HL-60/S4 treated with phorbol 12-myristate 13-acetate at 8.2 ng/mL for 4 days and 3 days (cell line): ENCODE results near the gene SCIMP.
"Not testable (repeated sequence)": the region's sequence is repeated elsewhere in the genome, so short reads cannot be mapped to it uniquely, and the experiment has no call there.

Experiments used
- in situ Hi-C: fragments of 300-500 bp; cut with MboI; formaldehyde crosslinking; loops from 2 replicates; pipeline ENCODE4 v1.15.0; 2022; ENCODE audit warnings: low sequenced_read_pairs

Gene SCIMP

GRCh38 chr17:5234645-5235576, at the start of gene SCIMP:
TSS of gene SCIMP (minus strand) at chr17:5234860. CDS start at chr17:5234755, 105 bp downstream.
- in situ Hi-C loops = no loop called here

GRCh38 chr17:5283571-5284315, 49.1 kb upstream of the SCIMP start:
- in situ Hi-C loops = no loop called here

GRCh38 chr17:5282642-5283217, 48.1 kb upstream of the SCIMP start:
- in situ Hi-C loops = no loop called here

DNA sequence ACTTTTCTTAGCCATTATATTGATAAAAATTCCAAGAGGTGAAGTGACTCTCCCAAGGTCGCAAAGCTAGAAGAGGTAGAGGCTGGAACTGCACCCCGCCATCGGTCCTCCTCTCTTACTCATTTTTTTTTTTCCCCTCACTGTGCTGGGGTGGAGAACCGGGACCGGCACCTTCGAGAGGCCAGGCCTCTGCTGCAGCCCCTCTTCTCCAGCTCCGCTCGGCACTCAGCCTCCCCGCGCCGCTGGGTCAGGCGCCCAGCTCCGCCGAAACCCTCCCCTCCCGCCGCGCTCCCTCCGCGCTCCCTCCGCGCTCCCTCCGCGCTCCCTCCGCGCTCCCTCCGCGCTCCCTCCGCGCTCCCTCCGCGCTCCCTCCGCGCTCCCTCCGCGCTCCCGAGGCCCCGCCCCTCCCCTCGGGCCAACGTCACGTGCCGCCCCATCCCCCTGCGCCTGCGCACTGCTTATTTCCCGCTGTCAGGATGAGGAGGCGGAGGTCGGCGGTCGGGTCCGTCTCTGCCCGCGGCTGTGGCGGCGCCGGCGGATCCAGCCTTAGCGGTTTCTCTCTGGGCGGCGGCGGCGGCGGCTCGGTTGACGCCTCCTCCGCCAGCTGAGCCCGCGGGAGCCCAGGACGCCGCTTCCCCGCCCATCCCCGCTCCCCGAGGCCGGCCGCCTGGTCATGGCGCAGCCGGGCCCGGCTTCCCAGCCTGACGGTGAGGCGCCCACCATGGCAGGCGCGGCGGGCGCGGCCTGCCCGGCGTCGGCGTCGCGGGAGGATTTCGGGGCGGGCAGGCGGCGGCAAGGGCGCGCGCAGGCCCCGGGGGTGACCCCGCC, 47.4 kb upstream of the SCIMP start, which contains the start of gene RABEP1:
Gene RABEP1, plus strand, starts transcription at position 471 of the 828 bp plus-strand sequence. Its CDS starts 203 bp downstream, at position 674.
- in situ Hi-C loops = no loop called here

DNA sequence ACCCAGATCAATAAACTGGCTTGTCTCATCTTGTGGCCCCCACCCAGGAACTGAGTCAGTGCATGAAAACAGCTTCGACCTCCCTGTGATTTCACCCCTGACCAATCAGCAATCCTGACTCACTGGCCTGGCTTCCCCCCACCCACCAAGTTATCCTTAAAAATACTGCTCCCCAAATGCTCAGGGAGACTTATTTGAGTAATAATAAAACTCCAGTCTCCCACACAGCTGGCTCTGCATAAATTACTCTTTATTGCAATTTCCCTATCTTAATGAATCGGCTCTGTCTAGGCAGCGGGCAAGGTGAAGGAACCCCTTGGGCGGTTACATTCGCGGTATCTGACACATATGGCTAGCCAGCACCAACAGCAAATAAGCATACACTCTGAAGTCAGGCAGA, 37.7 kb upstream of the SCIMP start:
- in situ Hi-C loops = no loop called here

DNA sequence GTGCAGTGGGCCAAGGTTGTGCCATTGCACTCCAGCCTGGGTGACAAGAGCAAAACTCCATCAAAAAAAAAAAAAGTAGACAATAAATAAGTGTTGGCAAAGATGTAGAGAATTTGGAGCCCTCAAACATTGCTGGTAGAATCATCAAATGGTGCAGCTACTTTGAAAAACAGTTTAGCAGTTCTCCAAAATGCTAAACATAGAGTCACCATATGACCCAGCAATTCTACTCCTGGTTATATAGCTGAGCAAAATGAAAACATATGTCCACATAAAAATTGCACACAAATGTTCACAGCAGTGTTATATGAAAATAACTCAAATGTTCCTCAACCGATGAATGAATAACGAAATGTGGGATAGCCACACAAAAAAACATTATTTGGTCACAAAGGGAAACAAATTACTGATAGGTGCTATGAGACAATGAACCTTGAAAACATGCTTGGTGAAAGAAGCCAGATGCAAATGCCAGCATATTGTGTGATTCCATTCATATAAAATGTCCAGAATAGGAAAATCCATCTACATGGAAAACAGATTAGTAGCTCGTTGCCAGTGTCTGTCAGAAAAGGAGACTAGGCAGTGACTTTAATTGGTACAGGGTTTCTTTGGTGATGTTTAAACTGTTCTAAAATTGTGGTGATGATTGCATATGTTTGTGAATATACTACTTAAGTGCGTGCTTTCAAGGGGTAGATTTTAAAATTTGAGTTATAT, 34.7 kb upstream of the SCIMP start:
- in situ Hi-C loops = no loop called here

- in situ Hi-C loops = no loop called here
Observed at GRCh38 chr17:5264893-5265292, 30.2 kb upstream of the SCIMP start.

GRCh38 chr17:5263441-5263840, 28.8 kb upstream of the SCIMP start:
- in situ Hi-C loops = no loop called here

GRCh38 chr17:5262416-5262991, 27.8 kb upstream of the SCIMP start:
- in situ Hi-C loops = no loop called here

DNA sequence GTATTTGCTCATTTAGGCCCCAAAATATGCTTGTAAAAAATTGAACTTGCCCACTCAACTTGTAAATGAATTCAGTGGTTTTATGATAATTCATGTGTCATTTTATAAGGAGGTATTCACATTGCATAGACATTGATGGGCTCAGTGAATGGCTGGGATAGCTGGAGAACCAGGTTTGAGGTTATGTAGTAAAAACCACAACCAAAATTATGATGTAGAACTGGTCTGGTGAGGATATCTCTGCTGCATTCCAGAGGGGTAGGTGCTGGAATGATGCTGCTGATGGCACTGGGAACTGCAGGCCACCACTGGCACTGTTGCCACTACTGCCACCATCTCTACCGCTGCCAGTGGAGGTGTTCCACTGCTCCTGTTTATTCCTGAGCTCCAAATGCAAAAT, 25.9 kb upstream of the SCIMP start:
- in situ Hi-C loops = no loop called here

- in situ Hi-C loops = no loop called here
Observed at GRCh38 chr17:5257124-5257523, 22.5 kb upstream of the SCIMP start.

GRCh38 chr17:5254903-5255521, 20.4 kb upstream of the SCIMP start:
- in situ Hi-C loops = no loop called here

DNA sequence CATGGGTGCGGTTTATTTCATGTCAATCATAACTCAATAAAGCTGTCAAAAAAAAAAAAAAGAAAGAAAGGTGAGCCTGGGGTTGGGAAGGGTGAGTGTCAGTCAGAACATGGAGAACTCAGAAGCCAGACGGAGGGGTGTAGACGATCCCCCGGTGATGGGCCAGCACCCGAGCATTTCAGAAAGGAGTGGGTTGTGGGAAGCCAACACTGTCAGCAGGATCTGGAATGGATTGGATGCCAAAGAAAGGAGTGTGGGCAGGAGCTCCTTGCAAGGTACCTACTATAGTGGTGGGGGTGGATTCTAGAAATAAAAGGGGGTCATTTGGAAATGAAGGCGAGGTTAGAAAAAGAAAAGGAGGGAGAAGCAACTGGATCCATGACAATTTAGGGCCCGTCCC, 19.8 kb upstream of the SCIMP start:
- in situ Hi-C loops = no loop called here

DNA sequence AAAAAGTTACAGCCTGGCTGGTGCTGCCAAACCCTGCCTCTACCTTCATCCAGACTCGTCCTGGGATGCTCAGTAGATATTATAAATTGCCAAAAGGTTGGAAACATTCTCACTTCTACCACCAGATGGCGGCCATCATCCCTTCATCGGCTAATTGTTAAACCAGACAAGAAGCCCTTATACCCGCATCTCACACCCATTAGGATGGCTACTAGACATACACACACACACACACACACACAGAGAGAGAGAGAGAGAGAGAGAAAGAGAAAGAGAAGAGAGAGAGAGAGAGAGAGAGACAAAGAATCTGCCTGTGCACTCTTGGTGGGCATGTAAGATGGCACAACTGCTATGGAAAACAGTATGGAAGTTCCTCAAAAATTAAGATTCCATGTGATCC, 15.0 kb upstream of the SCIMP start:
- in situ Hi-C loops = no loop called here

DNA sequence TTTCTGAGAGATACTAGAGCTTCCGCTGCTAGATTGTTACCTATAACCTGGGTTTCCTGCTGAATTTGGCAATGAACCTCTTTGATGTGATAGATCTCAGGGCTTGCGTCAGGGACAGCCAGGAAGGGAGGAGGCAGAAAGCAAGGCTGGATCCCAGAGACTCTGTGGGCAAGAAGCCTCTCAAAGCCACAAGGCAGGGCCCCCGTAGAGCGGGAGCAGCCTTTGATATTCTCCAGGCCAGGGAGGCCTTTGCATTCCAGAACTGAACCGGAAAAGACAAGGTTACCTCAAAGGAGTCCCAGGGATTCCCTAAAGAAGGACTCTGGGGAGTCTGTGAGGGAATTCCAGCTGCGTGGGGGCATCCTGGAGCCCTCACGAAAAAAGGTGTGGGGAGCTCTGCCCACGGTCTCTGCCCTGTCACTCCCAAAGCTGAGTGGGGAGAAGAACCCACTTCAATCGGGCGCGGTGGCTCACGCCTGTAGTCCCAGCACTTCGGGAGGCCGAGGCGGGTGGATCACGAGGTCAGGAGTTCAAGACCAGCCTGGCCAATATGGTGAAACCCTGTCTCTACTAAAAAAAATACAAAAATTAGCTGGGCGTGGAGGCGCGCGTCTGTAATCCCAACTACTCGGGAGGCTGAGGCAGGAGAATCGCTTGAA, 14.3 kb upstream of the SCIMP start:
- in situ Hi-C loops = no loop called here

DNA sequence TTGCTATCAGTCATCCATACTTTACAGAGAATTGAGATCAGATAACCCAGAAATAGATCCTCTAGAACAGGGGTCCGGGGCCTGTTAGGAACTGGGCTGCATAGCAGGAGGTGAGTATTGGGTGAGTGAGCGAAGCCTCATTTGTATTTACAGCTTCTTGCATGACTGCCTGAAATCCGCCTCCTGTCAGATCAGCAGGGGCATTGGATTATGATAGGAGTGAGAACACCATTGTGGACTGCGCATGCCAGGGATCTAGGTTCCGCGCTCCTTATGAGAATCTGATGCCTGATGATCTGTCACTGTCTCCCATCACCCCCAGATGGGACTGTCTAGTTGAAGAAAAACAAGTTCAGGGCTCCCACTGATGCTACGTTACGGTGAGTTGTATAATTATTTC, 13.0 kb upstream of the SCIMP start:
- in situ Hi-C loops = no loop called here

DNA sequence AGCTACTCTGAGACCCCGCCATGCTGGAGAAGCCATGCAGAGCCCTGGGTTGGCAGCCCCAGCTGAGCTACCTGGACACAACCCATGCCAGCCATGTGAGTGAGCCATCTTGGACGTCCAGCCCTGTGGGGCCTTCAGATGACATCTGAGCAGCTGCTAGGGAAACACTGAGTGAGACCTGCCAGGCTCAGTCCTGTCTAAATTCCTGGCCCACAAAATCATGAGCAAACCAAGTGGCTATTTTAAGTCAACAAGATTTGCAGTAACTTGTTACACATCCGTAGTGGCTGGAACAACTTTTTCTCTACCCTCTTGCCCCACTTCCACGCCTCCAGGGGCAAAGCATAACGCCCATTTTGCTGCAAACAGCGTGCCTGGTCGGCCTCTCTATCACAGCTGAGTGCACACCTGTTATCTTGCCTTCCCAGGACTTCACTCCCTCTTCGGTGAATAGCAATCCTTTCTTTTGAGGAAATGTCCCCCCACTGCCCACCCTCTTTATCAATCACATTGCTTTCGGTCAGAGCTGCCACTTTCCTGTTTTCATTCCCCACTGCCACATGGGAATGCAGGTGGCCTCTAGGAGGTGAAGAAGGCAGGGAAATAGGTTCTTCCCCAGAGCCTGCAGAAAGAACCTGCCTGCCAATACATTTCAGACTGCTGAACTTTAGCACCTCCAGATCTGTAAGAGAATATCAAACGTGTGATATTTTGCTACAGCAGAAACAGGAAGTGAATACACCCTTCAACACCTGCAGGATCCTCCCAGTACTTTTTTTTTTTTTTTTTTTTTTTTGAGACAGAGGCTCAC, 7.4 kb upstream of the SCIMP start:
- in situ Hi-C loops = no loop called here

DNA sequence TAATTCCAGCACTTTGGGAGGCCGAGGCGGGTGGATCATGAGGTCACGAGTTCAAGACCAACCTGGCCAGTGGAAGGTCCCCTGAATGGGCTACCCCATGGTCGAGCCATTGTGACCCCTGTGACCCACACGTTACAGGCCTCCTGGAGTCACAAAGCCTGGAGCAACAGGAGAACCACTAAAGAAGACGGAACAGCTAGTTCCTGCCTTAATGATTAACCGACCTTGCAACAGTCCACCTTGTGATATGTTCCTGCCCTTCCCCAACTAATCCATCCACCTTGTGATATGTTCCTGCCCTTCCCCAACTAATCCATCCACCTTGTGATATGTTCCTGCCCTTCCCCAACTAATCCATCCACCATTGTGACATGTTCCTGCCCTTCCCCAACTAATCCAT, 5.1 kb upstream of the SCIMP start:
- in situ Hi-C loops = not testable (repeated sequence)
